Measurements from ENCODE around the gene PVALB.

PVALB gene

GRCh38 chr22:36826262-36826661 lies 9.4 kb upstream of the PVALB start:
- DNase-seq (ENCODE audit: low read depth) = no peak

GRCh38 chr22:36824655-36825054 lies 7.8 kb upstream of the PVALB start:
- in situ Hi-C loops (cut with HindIII; ENCODE audit: low sequenced_read_pairs) = no loop called here
- DNase-seq (ENCODE audit: low read depth) = no peak
- TF ChIP-seq, protein P1, sequence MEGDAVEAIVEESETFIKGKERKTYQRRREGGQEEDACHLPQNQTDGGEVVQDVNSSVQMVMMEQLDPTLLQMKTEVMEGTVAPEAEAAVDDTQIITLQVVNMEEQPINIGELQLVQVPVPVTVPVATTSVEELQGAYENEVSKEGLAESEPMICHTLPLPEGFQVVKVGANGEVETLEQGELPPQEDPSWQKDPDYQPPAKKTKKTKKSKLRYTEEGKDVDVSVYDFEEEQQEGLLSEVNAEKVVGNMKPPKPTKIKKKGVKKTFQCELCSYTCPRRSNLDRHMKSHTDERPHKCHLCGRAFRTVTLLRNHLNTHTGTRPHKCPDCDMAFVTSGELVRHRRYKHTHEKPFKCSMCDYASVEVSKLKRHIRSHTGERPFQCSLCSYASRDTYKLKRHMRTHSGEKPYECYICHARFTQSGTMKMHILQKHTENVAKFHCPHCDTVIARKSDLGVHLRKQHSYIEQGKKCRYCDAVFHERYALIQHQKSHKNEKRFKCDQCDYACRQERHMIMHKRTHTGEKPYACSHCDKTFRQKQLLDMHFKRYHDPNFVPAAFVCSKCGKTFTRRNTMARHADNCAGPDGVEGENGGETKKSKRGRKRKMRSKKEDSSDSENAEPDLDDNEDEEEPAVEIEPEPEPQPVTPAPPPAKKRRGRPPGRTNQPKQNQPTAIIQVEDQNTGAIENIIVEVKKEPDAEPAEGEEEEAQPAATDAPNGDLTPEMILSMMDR (IDR thresholded peaks at IDR 0.05; ENCODE audit: low read depth, low read length, missing control alignments) = no peak
- H3K4me3 ChIP-seq (ENCODE audit: low read depth, low read length) = no peak overlapping the region

More at GRCh38 chr22:36826262-36826661, 9.4 kb upstream of the PVALB start:
- H3K4me3 ChIP-seq (ENCODE audit: low read depth, low read length) = no peak overlapping the region
- TF ChIP-seq, protein P1 (IDR thresholded peaks at IDR 0.05; ENCODE audit: low read depth, low read length, missing control alignments) = no peak
- in situ Hi-C loops (cut with HindIII; ENCODE audit: low sequenced_read_pairs) = no loop called here

DNA sequence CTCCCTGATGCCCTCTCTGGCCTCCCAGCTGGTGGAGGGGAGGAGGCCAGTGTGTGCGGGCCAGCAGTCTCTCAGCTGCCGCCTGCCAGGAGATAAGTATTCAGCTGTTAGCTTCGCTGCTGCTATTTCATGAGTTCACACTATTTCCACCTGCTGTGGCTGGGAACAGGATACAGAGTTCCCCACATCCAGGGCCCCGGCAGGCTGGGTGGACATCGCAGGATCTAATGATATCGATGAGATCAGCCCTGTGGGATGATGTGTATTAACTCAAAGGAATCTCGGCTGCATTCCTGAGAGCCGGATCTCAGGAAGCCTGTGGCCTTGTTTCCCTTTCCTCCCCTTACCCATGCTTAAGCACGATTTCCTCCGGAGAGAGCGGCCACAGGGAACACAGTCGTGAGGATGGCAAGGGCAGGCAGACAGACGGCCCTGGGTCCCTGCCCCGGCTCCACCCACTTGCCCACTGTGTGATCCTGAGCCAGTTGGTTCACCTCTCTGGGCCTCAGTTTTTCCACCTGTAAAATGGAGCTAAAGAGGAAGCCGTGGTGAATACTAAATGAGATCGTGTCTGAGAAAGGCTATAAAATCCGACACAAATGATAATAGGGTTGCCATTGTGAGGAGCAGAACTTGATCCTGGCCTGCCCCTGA lies 6.5 kb upstream of the PVALB start:
- DNase-seq (ENCODE audit: low read depth) = no peak
- TF ChIP-seq, protein P1 (IDR thresholded peaks at IDR 0.05; ENCODE audit: low read depth, low read length, missing control alignments) = no peak
- no peak overlapping the region for H3K4me3 ChIP-seq (ENCODE audit: low read depth, low read length)
- in situ Hi-C loops (cut with HindIII; ENCODE audit: low sequenced_read_pairs) = no loop called here

- no peak for DNase-seq (ENCODE audit: low read depth)
- TF ChIP-seq, protein P1 (IDR thresholded peaks at IDR 0.05; ENCODE audit: low read depth, low read length, missing control alignments) = no peak
- no peak overlapping the region for H3K4me3 ChIP-seq (ENCODE audit: low read depth, low read length)
- in situ Hi-C loops (cut with HindIII; ENCODE audit: low sequenced_read_pairs) = no loop called here
Observed at GRCh38 chr22:36822581-36822980, 5.7 kb upstream of the PVALB start.

DNA sequence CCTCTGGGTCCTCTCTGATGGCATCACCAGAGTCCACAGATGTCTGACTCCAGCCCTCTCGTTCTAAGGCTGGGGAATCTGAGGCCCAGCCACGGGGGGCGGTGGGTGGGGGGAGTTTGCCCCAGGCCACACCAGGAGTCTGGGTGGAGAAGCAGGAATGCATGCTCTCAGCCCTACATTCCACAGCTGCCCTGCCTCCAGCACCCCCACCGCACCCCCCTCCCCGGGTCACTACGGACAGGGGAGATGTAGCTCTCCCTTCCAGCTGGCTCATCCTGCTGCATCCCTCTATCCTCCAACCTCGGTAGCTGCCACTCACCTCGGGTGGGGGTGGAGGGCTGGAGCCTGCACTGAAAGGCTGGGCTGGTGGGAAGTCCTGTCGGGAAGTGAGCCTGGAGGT lies 2.3 kb upstream of the PVALB start:
- TF ChIP-seq, protein P1 (IDR thresholded peaks at IDR 0.05; ENCODE audit: low read depth, low read length, missing control alignments) = no peak
- no peak overlapping the region for H3K4me3 ChIP-seq (ENCODE audit: low read depth, low read length)
- DNase-seq (ENCODE audit: low read depth) = no peak
- in situ Hi-C loops (cut with HindIII; ENCODE audit: low sequenced_read_pairs) = no loop called here

GRCh38 chr22:36818010-36818642 lies 1.3 kb upstream of the PVALB start:
- no peak for DNase-seq (ENCODE audit: low read depth)
- H3K4me3 ChIP-seq (ENCODE audit: low read depth, low read length) = no peak overlapping the region
- in situ Hi-C loops (cut with HindIII; ENCODE audit: low sequenced_read_pairs) = no loop called here
- TF ChIP-seq, protein P1 (IDR thresholded peaks at IDR 0.05; ENCODE audit: low read depth, low read length, missing control alignments) = no peak
